AG09319 (cell line): ENCODE measurements around the gene MAP2.

Experiments used
- DNase-seq: peaks from one replicate; pipeline ENCODE4 v3.0.0-alpha.2; 2010; ENCODE audit warnings: low read depth; ENCODE audit errors: extremely low read depth
- CTCF ChIP-seq: IDR thresholded peaks from 2 replicates; pipeline ENCODE4 v1.5.1; 2011; ENCODE audit warnings: low read depth, mild to moderate bottlenecking, inconsistent platforms, low read length, moderate library complexity

MAP2 gene

GRCh38 chr2:209648714-209649113 is 224.9 kb downstream of the MAP2 start:
- no peak for DNase-seq
- TF ChIP-seq CTCF: no peak

GRCh38 chr2:209653134-209653533 is 229.3 kb downstream of the MAP2 start:
- no peak for DNase-seq
- TF ChIP-seq CTCF: no peak

GRCh38 chr2:209661286-209661894 is 237.5 kb downstream of the MAP2 start:
- no peak for TF ChIP-seq CTCF
- DNase-seq: no peak

GRCh38 chr2:209662021-209662420 is 238.2 kb downstream of the MAP2 start:
- DNase-seq: no peak
- no peak for TF ChIP-seq CTCF

- no peak for TF ChIP-seq CTCF
- no peak for DNase-seq
These were observed 239.3 kb downstream of the MAP2 start for GRCh38 chr2:209663139-209663538.

- no peak for TF ChIP-seq CTCF
- no peak for DNase-seq
These were observed 239.8 kb downstream of the MAP2 start for GRCh38 chr2:209663656-209664055.

- DNase-seq: no peak
- no peak for TF ChIP-seq CTCF
These were observed 242.4 kb downstream of the MAP2 start for GRCh38 chr2:209666296-209666695.
